Myocyte (in vitro differentiated cells): Measurements from ENCODE around the gene AGXT2. TPM values are rescaled to one million over a fixed set of nuclear protein-coding genes. Genes with fewer than 3 reads are reported as not detected.
A peak's percentile ranks its signal among the peaks of the same experiment; 100 is the strongest.

Experiments used
- DNase-seq: peaks from one replicate; pipeline ENCODE4 v3.0.0-alpha.2; 2012; ENCODE audit warnings: low read depth
- polyA plus RNA-seq: library from polyadenylated mRNA; unstranded; fragments of >200 nt; gene quantifications from one replicate; pipeline ENCODE4 v1.2.1, GENCODE V29; 2012; ENCODE audit warnings: missing spikeins
- total RNA-seq: library from RNA; depleted of rRNA; stranded (reverse); fragments of >200 nt; gene quantifications from 2 replicates; pipeline ENCODE4 v1.2.3, GENCODE V29; 2014

The AGXT2 gene, protein sequence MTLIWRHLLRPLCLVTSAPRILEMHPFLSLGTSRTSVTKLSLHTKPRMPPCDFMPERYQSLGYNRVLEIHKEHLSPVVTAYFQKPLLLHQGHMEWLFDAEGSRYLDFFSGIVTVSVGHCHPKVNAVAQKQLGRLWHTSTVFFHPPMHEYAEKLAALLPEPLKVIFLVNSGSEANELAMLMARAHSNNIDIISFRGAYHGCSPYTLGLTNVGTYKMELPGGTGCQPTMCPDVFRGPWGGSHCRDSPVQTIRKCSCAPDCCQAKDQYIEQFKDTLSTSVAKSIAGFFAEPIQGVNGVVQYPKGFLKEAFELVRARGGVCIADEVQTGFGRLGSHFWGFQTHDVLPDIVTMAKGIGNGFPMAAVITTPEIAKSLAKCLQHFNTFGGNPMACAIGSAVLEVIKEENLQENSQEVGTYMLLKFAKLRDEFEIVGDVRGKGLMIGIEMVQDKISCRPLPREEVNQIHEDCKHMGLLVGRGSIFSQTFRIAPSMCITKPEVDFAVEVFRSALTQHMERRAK
- total RNA-seq = not detected in 2 replicates
- not detected for polyA plus RNA-seq

DNA sequence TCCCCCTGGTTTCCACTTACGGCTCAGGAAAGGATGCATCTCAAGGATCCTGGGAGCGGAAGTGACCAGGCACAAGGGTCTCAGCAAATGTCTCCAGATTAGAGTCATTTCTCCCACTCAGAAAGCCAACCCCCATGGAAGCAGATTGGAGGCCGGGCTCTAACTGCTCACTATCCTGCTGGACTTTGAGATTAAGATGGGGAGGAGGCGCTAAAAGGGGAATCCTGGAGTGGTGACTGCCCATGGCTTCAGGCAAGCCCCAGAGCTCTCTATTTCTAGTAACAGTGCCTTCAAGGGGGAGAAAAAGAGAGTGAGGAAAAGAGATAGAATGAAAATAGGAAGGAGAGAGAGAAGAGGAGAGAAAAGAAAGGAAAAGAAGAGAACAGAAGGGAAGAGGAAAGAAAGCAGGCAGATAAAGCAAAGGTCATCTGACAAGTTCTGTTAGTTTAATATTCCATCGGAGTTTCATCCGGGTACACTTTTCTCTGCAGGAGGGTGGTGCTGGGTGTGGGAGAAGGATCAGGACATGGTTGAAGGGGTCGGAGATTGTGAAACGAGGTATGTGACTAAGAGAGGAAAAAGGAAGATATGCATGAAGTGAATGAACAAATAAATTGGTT, at the start of gene AGXT2:
AGXT2 (minus strand) TSS at position 165 of the 620 bp plus-strand sequence; CDS start at position 108, 57 bp downstream.
- DNase-seq = no peak

DNA sequence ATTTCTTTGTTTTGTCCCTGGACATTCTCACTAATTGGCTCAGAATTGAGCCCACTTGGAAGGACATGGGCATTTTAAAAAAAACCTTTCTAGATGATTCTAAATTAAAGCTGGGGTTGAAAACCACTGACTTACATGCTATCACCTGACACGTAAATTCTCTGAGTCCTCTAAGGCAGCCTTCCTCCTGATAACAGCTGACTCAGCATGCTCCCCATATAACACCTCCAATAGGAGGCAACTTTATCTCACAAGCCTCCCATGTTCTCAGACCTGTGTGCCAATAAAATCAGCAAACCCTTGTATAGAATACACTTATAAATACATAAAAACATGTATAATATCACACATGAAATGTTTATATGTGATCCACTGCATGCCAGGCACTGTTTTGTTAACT, 49.2 kb upstream of the AGXT2 start:
- no peak for DNase-seq

DNA sequence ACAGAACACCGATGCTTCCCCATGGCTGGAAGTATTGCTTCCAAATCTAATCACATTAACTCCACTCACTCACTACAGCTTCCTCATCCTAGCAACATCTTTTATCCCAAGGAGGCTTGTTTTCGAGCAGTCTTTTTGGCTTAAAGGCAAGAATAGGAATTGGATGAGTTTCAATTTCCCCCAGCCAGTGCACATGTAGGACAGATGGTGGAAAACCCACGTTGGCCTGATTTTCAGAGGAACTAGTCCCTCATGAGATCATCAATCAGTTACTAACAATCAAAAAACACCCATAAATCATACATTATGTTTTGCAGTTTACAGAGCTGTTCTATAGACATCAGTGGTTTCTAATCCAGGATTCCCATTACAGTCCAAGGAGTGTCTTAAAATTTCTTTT, 48.5 kb upstream of the AGXT2 start:
- no peak for DNase-seq

DNA sequence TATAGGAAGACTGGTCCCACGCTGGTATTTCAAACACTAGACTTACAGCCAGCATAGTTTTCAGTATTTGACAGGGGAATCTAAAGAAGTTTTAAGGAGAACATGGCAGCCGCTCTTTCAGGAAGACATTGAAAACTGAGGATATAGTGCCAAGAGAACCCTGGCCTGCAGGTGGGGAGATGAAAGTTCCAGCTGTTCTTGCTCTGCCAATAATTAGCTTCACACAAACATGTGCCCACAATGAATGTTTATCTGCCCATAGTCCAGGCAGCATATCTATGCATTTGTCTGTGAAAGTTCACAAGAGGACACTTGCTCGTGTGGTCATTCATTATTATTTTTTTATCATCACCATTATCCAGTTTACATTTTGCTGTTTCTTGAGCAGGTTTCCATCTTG, 47.6 kb upstream of the AGXT2 start:
- no peak for DNase-seq

DNA sequence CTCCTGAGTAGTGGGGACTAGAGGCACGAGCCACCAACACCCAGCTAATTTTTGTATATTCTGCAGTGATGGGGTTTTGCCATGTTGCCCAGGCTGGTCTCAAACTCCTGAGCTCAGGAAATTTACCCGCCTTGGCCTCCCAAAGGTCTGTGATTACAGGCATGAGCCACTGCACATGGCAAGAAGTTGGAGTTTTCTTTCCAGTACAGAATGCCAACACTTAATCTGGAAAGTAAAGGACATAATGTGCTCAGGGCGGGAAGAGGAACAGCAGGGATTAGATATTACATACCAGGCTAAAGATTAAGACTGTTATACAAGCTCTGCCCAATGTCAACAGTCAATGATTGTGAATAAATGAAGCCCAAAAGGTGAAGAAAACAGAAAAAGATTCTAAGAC, 47.2 kb upstream of the AGXT2 start:
- no peak for DNase-seq

DNA sequence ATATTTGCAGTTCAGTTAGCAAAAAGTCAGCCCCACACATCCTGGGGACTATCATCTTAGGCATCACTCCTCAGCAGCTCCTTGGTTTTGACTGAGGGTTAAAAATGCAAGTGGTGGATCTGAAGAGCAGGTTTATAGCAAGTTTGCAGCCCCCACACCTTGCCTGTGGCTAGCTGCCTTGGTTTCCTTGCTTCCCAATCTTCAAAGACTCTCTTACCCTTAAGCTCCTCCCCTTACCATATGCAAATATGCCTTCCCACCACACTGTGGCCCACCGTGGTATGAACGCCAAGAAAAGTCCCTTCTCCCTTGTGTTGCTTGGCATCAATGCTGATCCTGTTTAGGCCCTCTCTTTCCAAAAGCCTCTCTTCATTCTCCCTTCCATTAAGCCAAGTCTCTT, 45.0 kb upstream of the AGXT2 start:
- no peak for DNase-seq

DNA sequence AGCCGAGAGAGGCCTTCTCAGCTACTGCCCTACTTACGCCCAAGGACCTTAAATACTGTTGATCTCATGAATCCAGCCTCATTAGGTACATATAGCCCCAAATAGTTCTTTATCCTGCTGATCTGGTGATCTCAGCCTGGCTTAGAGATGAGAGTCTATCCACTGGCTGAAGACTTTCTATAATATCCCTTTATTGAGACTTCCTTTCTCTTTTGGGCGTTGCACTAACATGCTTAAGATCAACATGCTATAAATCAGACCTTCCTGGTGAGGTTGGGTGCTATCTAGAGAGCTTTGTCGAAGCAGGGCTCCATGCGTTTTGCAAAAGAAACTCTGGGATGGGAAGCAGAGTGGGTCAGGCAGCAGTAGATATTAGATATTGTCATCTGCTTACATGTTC, 44.0 kb upstream of the AGXT2 start:
- no peak for DNase-seq

DNA sequence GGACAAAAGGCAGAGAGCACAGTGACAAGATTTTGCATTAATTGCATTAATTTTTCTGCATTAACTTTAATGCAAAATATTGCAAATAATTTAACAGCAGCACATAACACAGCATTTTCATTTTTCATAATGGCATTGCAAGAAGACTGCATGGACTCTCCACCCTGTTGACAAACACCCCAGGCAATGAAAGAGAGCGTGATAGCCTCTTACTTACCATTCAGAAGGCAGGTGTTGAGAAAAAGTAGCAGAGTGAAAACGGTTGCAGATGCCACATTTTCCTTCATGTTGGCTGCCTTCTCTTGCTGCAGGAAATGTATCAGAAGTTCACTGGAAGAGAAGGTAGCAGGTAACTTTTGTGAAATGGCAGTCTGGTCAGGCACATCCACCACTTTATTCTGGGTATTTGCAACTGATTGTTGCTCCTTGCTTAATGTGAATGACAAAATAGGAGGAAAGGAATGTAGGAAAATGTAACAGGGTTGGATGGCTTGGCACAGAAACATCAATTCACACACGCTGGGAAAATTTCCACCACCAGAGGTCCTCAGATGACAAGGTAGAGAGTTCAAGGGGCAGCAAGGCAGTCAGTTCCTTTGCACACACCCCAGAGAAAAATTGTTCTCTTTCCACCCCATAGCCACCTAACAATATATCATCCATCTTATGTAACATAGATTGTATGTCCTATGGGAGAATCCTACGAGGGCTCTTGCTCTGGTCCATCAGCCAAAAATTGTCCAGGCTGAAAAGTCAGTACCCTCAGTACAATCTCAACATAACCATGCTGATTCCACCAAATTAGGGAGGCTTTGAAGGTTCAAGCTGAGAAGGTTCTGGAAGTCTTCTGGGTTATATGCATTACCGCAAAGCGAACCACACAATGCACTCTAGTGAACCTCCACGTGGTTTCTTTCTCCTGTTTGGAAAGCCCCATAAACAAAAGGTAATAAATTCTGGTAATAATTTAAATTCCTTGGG, 41.9 kb upstream of the AGXT2 start:
- peak; percentile 75 for DNase-seq

DNA sequence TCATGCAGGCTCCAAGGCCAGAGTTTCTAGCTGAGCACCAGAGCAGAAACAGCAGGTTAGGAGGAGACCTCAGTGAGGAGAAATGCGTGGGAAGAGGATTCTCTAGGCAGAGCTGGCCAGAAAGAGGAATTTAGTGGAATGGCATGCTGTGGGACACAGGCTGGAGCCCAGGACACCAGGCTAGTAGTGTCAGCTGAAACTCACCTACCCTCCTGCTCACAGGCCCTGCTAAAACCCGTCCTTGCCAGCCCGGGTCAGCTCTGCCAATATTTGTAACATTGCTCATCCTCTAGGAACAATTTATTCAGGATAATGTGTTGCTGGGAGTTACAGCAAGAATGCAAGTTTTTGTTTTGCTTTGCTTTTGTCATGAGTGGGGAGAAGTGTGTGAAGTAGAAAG, 40.2 kb upstream of the AGXT2 start:
- DNase-seq = no peak

DNA sequence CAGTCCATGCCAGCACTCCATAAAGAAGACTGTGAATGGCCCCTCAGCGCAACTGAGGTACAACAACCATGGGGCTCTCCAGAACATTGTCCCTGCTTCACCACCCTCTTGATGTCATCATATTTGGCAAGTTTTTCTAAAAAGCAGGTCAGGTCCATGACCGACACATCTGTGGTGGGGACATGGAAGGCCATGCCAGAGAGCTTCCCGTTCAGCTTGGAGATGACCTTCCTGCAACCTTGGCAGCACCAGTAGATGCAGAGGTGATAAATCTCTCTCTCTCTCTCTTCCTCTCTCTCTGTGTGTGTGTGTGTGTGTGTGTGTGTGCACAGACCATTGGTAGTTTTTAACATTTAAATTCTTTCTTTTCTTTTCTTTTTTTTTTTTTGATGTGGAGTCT, 35.4 kb upstream of the AGXT2 start:
- DNase-seq = no peak

DNA sequence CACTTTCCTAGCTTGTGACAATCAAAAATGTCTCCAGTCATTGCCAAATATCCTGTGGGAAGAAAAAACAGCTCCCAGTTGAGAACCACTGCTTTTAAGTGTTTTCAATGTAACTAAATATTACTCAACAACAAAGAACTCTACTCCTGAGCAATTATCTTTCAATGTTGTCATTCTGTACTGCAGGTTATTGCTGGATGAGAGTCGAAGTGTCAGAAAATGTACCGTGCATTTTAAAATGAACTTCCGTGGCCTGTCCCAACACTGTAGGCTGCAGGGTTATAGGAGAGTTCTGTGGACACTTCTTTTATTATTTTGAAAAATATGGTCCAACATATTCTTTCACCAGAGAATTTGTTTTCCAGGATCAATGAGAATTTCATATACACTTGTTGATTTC, 34.8 kb upstream of the AGXT2 start:
- DNase-seq = no peak

DNA sequence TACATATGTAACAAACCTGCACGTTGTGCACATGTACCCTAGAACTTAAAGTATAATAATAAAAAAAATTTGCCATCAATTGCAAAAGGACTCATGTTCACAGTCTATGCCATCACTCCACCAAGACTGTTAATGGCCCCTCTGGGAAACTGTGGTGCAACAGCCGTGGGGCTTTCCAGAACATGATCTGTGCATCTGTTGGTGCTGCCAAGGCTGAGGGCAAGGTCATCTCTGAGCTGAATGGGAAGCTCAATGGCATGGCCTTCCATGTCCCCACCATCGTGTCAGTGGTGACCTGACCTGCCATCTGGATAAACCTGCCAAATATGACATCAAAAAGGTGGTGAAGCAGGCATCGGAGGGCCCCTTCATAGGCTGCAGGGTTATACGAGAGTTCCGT, 33.4 kb upstream of the AGXT2 start:
- DNase-seq = no peak

DNA sequence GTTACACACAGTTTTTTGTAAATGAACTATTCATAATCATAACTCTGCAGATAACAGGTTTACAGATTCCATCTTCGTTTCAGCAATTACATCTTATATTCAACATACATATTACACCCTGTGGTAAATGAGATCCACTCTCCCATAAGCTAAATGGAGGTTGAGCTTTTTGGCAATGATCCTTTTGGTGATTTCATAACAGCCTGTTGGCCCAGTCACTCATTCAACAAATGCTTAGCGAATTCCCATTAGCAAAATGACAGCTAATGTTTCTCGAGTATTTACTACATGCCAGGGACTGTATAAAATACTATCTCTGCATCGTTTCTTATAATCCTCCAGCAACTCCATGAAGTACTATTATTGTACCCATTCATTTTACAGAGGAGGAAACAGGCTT, 25.4 kb upstream of the AGXT2 start:
- no peak for DNase-seq

DNA sequence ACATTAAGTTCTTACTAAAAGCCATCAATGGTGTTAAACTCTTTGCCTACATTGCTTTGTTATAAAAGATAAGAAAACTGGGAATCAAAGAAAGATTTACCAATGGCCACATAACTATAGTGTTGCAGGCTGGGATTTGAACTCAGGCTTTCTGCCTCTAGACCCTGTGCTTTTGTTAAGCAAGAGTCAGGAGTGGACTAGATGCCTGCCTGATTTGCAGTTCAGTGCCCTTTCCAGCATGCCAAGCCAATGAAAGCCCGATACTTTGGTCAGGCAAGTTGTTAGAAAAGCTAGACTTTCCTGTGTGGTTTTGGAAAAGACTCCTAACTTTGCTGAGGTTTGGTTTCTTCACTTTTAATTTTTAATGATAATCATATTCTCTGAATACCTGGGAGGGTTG, 21.4 kb upstream of the AGXT2 start:
- DNase-seq = no peak

DNA sequence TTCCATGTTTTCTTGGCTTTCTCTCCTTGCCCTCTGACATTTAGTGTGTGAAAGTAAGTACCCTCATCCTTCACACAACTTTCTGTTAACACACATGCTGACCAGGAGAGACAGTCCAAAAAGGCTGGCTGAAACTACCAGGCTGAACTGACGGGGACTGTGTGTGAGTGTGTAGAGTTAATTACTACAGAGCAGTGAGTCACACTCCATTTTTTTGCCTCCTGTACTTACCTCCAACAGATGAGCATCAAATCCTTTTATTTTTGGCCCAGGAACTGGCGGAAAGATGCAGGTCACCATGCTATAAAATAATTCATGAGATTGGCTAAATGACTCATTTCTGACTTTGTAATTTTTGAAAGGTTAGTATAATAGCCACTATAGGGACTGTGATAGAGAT, 20.2 kb upstream of the AGXT2 start:
- DNase-seq = no peak

DNA sequence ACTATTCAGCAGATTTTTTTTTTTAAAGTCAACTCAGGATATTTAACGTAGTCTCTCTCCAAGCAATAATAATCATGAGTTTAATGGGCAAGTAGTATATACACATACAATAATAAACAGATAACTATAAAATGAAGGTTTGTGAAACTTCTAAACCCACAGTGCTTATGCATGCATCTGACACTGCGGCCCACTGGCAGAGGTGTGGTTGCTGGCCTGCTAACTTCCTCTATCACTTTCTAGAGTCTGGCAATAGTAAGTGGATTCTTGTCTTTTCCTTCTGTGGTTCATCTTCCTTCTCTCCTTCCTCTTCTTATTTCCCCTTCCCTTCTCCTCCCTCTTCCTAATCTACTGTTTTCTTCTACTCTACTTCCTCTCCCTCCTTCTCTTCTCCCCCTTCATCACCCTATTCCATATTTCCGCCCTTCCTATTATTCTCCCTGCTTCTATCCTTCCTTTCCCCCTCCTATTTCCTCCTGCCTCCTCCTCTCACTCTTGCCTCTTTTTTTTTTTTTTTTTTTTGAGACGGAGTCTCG, 18.6 kb upstream of the AGXT2 start:
- DNase-seq = no peak

DNA sequence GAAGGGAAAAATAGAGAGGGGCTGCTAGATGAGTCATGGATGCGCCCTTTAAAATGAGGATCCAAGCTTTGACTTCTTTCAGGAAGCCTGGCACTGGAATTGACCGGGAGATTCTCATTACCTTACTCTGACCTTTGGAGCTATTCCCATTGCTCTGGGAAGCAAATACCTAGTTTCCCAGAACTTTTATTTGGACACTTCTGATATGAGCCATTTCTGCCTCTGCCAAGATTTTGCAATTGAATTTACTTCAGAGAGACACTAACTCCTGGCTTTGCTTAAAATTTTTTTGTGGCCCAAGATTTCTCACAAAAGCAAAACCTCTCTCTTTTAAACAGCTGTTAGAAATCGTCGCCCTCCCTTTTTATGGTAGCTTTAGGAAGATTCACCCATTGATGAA, 15.7 kb upstream of the AGXT2 start:
- no peak for DNase-seq

DNA sequence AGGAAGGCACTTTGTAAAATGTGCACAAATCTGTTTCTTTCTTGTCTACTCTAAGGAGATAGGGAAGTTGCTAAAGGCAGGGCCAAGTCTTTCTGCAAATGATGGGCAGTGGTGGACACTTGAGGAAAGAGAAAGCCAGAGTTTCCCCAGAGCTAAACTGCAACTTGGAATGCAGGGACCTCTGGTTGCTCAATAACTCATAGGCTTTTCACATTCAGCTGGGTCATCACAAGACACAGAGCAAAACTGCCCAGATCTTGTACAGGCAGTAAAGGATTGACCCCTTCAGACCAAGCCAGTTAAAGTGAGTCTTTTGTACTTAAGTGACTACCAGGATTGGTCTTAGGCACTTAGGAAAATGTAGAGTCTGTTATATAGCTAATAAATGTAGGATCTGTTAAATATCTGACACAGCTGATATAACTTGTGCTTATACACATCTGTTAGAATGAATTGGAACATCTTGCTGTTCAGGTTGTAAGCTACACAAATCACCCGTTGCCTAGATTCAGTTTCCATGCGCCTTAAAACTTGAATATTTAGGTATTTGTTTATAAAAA, 13.5 kb upstream of the AGXT2 start:
- DNase-seq = no peak

DNA sequence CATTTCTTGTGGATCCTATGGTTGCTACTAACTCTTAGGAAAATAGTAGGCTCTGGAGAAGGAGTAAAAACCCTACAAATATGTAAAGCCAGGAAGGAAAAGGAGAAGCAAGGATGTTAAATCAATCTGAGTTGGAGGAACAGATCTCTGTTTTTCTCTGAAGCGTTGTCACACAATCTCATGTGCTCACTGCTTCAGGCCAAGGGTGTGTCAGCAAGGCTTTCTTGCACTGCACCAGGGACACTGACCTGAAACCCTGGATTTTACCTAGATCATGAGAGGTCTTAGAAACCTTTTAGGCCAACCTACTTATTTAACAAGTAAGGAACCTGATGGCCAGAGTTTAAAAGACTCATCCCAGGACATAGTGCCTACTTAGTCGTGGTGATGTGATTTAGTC, 12.5 kb upstream of the AGXT2 start:
- DNase-seq = no peak

DNA sequence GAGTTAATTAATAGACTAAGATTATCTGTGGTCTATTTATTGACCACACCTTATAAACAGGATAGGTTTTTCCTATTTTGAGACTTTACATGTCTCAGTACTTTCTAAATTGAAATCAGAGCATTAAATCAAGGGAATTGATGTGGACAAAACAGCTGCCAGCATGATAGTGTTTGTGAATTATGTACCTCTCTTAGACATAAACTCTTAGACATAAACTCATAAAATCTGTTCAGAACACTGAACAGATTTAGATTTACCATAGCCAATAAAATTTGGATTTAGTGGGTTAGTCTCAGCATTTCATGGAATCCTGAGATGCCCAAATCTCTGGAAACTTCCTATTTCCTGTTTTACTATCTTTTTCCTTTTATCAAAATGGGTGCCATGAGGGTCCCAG, 11.5 kb upstream of the AGXT2 start:
- no peak for DNase-seq

DNA sequence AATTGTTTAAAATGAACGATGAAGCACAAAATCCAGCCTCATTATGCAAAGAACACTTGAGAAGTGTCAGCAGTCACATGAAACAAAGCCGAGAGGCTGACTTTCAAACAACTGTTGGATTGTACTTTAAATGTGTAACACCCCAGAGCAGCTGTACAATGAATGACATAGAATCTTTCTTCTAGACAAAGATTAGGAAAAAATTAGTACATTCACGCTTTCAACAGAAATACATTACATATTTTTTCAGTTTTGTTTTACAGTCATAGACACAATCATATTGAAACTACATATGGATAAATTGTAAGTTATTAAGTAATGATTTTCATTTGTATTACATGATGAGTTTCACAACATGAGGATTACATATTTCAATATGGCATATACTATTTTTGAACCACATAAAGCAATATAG, 10.6 kb upstream of the AGXT2 start:
- DNase-seq = no peak
